ENCODE data around the gene RNASEH2A. TPM values are rescaled to one million over a fixed set of nuclear protein-coding genes. Genes with fewer than 3 reads are reported as not detected.

The RNASEH2A gene
- total and polyA plus RNA-seq, 2 of the 13 experiments (the other 11 are each of a cell fraction or from before 2014, with no cell fraction given): 25.1 to 35.8 TPM

DNA sequence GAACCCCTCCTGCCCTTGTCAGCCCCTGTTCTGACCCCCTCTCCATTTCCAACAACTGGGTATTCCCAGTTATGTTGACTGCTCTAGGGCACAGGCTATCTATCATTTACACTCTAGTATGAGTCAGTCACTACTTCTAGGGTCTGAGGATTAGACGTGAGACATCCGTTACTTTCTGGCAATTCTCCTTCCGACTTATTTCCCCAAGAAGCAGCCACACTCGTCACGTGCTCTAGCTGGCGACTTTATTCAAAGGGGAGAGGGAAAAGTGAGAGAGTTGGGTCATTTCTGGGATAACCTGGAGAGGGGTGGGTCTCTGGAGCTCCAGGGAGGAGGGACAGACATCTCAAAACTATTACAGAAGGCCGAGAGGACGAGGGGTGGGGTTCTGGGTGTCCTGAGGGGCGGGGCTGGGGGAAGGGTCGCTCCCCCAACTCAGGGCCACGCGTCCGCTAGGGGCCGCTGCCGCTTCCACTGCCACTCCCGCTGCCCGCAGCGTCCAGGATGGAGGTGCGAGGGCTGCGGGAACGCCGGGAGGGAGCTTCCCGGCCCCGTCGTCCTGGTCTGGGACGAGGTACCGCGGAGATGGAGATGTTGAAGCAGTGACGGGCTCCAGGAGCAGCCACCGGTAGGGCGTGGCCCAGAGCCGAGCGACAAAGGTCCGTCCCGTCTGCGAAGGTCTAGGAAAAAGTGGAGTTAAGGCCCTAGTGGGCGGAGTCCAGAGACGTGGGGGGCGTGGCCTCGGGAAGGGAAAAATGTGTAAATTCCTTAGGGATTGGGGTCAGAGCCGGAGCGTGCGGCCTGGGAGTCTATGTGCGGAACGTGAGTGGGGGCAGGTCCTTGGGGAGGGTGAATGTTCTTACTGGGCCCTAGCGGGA is 19.1 kb downstream of the RNASEH2A start (continued):
- TF ChIP-seq, protein P1, sequence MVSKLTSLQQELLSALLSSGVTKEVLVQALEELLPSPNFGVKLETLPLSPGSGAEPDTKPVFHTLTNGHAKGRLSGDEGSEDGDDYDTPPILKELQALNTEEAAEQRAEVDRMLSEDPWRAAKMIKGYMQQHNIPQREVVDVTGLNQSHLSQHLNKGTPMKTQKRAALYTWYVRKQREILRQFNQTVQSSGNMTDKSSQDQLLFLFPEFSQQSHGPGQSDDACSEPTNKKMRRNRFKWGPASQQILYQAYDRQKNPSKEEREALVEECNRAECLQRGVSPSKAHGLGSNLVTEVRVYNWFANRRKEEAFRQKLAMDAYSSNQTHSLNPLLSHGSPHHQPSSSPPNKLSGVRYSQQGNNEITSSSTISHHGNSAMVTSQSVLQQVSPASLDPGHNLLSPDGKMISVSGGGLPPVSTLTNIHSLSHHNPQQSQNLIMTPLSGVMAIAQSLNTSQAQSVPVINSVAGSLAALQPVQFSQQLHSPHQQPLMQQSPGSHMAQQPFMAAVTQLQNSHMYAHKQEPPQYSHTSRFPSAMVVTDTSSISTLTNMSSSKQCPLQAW (CRISPR knock-in tag; IDR thresholded peaks at IDR 0.05): 0 out of 2 replicates have a peak, but pooled peaks have one; percentile 24
- TF ChIP-seq ATF1 (CRISPR knock-in tag; IDR thresholded peaks at IDR 0.05) (no peak), FOXK1 (CRISPR knock-in tag; IDR thresholded peaks at IDR 0.05; ENCODE audit: borderline replicate concordance, low read depth) (peak; percentile 29; the same call in 1 of the 2 replicates), CTCF (CRISPR knock-in tag; IDR thresholded peaks at IDR 0.05) (peak; percentile 83), IRF2 (CRISPR knock-in tag; IDR thresholded peaks at IDR 0.05) (peak; percentile 62; the same call in 1 of the 2 replicates), RERE (CRISPR knock-in tag; IDR thresholded peaks at IDR 0.05; ENCODE audit: low read depth) (0 out of 2 replicates have a peak, but pooled peaks have one; percentile 31), YY1 (IDR thresholded peaks at IDR 0.05; ENCODE audit: insufficient read depth, insufficient replicate concordance, low read depth, low read length) (peak; percentile 24), ZKSCAN8 (CRISPR knock-in tag; IDR thresholded peaks at IDR 0.05; ENCODE audit: borderline replicate concordance) (no peak), POGK (CRISPR knock-in tag; conservative IDR thresholded peaks at IDR 0.05) (peak; percentile 56; the same call in 1 of the 2 replicates)
- TF ChIP-seq, protein P2, sequence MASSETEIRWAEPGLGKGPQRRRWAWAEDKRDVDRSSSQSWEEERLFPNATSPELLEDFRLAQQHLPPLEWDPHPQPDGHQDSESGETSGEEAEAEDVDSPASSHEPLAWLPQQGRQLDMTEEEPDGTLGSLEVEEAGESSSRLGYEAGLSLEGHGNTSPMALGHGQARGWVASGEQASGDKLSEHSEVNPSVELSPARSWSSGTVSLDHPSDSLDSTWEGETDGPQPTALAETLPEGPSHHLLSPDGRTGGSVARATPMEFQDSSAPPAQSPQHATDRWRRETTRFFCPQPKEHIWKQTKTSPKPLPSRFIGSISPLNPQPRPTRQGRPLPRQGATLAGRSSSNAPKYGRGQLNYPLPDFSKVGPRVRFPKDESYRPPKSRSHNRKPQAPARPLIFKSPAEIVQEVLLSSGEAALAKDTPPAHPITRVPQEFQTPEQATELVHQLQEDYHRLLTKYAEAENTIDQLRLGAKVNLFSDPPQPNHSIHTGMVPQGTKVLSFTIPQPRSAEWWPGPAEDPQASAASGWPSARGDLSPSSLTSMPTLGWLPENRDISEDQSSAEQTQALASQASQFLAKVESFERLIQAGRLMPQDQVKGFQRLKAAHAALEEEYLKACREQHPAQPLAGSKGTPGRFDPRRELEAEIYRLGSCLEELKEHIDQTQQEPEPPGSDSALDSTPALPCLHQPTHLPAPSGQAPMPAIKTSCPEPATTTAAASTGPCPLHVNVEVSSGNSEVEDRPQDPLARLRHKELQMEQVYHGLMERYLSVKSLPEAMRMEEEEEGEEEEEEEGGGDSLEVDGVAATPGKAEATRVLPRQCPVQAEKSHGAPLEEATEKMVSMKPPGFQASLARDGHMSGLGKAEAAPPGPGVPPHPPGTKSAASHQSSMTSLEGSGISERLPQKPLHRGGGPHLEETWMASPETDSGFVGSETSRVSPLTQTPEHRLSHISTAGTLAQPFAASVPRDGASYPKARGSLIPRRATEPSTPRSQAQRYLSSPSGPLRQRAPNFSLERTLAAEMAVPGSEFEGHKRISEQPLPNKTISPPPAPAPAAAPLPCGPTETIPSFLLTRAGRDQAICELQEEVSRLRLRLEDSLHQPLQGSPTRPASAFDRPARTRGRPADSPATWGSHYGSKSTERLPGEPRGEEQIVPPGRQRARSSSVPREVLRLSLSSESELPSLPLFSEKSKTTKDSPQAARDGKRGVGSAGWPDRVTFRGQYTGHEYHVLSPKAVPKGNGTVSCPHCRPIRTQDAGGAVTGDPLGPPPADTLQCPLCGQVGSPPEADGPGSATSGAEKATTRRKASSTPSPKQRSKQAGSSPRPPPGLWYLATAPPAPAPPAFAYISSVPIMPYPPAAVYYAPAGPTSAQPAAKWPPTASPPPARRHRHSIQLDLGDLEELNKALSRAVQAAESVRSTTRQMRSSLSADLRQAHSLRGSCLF (CRISPR knock-in tag; IDR thresholded peaks at IDR 0.05; ENCODE audit: borderline replicate concordance): no peak
